Measurements from ENCODE around the gene TAF9B. TPM values are rescaled to one million over a fixed set of nuclear protein-coding genes. Genes with fewer than 3 reads are reported as not detected.
A peak's percentile ranks its signal among the peaks of the same experiment; 100 is the strongest.

TAF9B gene
- total and polyA plus RNA-seq, 8 donors: 7.2 to 13.2 (median 9.0) TPM

DNA sequence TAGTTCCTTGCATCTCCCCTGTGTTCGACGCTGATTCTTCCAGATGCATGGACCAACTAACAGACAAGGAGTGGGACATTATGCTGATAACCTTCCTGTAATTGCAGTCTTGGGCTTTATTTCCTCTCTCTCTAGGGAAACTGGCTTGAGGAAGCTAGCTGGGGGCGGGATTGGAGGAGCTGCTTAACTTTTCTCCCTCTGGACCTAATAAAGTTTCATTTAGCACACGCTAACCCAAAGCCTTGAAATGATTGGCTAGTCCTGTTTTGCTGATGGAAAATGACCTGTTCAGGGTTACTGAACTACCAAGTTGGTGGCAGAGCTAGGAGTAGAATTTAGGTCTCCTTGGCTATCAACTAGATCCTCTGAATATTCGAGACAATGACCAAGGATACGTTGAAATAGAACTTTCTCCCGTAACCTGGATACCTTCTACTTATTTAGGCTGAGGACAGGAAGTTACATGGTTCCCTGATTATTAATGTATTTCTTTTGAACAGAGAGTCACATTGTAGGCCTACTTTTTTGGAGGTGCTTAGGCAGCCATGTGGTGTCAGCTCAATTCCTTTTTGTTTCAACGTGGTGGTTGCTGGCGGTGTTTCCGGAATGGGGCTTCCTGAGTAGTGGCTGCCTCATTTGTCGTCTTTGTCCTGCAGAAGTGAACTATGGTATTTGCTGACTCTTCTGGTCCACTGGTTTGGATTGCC is 33.4 kb downstream of the TAF9B start:
- no peaks in the 10 kb centered on the region for H3K27me3 ChIP-seq
- ATAC-seq: no peak
- peak overlapping the region in 2 of 4 donors; percentile 55 to 64 for H3K4me3 ChIP-seq
- no peaks in the 10 kb centered on the region for H3K36me3 ChIP-seq
- H3K4me1 ChIP-seq: peaks cover 0 to 14% (median 5%) of the 10 kb centered on the region in 3 donors
- FAIRE-seq: no peak
- no peak for DNase-seq
- TF ChIP-seq, protein P1, sequence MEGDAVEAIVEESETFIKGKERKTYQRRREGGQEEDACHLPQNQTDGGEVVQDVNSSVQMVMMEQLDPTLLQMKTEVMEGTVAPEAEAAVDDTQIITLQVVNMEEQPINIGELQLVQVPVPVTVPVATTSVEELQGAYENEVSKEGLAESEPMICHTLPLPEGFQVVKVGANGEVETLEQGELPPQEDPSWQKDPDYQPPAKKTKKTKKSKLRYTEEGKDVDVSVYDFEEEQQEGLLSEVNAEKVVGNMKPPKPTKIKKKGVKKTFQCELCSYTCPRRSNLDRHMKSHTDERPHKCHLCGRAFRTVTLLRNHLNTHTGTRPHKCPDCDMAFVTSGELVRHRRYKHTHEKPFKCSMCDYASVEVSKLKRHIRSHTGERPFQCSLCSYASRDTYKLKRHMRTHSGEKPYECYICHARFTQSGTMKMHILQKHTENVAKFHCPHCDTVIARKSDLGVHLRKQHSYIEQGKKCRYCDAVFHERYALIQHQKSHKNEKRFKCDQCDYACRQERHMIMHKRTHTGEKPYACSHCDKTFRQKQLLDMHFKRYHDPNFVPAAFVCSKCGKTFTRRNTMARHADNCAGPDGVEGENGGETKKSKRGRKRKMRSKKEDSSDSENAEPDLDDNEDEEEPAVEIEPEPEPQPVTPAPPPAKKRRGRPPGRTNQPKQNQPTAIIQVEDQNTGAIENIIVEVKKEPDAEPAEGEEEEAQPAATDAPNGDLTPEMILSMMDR (IDR thresholded peaks at IDR 0.05): no peak
- 67 to 71% methylated on average over 11 of the region's 11 CpGs for WGBS, 2 donors
- H3K27ac ChIP-seq: peak overlapping the region in 1 of 4 donors; percentile 98
- intact Hi-C loops (cut with DNase I): no loop called here
- H3K9me3 ChIP-seq: no peaks in the 10 kb centered on the region

DNA sequence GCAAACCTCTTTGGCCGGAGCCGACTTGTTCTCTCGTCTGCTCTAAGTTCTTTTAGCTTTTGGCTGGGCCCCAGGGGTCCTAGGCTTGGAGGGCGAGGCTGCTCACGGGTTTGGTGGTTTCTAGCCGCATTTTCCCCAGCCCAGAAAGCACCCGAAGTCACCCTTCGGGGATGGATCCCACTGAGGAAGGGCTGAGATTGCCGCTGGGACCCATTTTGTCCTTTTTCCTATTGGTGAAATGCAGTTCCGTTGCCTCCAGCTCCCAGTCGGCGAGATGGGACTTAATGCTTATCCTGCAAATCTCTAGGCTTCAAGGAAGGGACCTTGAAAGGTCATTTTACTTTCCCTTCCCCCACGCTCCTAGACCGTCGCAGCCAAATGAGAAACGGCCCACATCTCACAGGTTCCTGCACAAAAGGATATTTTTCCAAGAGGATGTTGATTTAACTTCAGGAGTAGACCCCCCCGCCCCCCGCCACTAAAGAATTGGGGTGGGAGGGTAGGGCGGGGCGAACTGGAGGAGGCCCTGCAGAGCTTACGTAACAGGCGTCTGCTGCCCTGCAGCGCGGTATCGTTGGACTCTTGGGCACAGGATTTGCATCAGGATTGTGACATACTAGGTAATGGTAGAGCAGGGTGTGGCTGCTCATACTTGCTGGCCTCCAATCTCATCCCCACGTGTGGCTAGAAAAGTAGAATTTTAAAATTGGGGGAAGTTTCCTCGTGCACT is 34.8 kb downstream of the TAF9B start:
- TF ChIP-seq, protein P1 (IDR thresholded peaks at IDR 0.05): no peak
- no peak for FAIRE-seq
- Histone ChIP-seq H3K9me3 (no peaks in the 10 kb centered on the region), H3K27me3 (peaks cover 0 to 10% (median 0%) of the 10 kb centered on the region in 4 donors), H3K4me1 (peaks cover 0 to 14% (median 5%) of the 10 kb centered on the region in 3 donors), H3K27ac (peak overlapping the region; percentile 62 to 98 (median 82)), H3K36me3 (no peaks in the 10 kb centered on the region), H3K4me3 (peak overlapping the region; percentile 24 to 69 (median 60))
- peak in 5 of 6 donors; percentile 36 to 59 (median 44) for DNase-seq
- ATAC-seq: peak; percentile 61 to 70 (median 64)
- 0 to 27% methylated on average over 27 of the region's 27 CpGs for WGBS, 2 donors
- intact Hi-C loops (cut with DNase I): no loop called here

DNA sequence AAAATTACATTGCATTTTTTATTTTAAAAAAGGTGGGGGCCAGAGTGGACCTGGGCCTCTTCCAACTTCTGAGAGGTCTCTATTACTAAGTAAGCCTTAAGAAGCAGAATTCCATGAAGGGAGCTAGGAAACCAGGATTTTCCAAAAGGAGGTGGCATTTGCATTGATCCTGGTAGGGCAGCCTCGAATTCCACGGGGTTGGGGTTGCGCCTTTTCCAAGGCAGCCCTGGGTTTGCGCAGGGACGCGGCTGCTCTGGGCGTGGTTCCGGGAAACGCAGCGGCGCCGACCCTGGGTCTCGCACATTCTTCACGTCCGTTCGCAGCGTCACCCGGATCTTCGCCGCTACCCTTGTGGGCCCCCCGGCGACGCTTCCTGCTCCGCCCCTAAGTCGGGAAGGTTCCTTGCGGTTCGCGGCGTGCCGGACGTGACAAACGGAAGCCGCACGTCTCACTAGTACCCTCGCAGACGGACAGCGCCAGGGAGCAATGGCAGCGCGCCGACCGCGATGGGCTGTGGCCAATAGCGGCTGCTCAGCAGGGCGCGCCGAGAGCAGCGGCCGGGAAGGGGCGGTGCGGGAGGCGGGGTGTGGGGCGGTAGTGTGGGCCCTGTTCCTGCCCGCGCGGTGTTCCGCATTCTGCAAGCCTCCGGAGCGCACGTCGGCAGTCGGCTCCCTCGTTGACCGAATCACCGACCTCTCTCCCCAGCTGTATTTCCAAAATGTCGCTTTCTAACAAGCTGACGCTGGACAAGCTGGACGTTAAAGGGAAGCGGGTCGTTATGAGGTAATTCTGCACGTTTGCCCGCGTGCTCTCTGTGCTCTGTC is 35.6 kb downstream of the TAF9B start, which contains the start of gene PGK1:
Gene PGK1 (plus strand): TSS at position 626 of the 824 bp plus-strand sequence. CDS start 93 bp downstream, at position 719.
- Histone ChIP-seq H3K27me3 (peaks cover 0 to 10% (median 0%) of the 10 kb centered on the region in 4 donors), H3K4me1 (peaks cover 0 to 14% (median 5%) of the 10 kb centered on the region in 3 donors), H3K27ac (peak within 1 kb of the TSS; percentile 62 to 98 (median 82)), H3K9me3 (no peaks in the 10 kb centered on the region), H3K36me3 (no peaks in the 10 kb centered on the region), H3K4me3 (peak within 1 kb of the TSS; percentile 24 to 69 (median 60))
- ATAC-seq (peak; percentile 96 to 97 (median 96)), FAIRE-seq (peak; percentile 75), DNase-seq (peak; percentile 93 to 97 (median 95))
- intact Hi-C loops (cut with DNase I): no loop called here
- 0 to 28% methylated on average over 70 to 72 of the region's 72 CpGs for WGBS, 2 donors
- TF ChIP-seq, protein P1 (IDR thresholded peaks at IDR 0.05): no peak

DNA sequence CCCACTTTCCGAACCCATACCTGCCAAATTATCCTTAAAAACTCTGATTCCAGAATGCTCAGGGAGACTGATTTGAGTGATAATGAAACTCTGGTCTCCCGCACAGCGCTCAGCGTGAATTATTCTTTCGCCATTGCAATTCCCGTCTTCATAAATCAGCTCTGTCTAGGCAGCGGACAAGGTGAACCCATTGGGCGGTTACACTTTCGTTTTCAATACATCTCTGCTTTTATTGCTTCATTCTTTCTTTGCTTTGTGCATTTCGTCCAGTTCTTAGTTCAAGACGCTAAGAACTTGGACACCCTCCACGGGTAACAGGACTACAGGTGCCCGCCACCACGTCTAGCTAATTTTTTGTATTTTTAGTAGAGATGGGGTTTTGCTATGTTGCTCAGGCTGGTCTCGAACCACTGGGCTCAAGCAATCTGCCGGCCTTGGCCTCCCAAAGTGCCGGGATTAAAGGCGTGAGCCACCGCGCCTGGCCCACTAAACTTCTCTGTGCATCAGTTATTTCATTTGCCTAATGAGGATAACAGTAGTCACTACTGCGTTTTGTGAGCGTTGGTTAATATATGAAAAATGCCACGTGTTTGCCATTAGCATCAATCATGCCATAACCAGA is 36.3 kb downstream of the TAF9B start:
- H3K36me3 ChIP-seq: no peaks in the 10 kb centered on the region
- H3K27ac ChIP-seq: peak overlapping the region; percentile 62 to 98 (median 82)
- ATAC-seq: no peak
- H3K27me3 ChIP-seq: peaks cover 0 to 10% (median 0%) of the 10 kb centered on the region in 4 donors
- peaks cover 0 to 11% (median 5%) of the 10 kb centered on the region in 3 donors for H3K4me1 ChIP-seq
- peak overlapping the region in 3 of 4 donors; percentile 13 to 64 (median 55) for H3K4me3 ChIP-seq
- intact Hi-C loops (cut with DNase I): no loop called here
- no peak for FAIRE-seq
- TF ChIP-seq, protein P1 (IDR thresholded peaks at IDR 0.05): no peak
- no peak for DNase-seq
- no peaks in the 10 kb centered on the region for H3K9me3 ChIP-seq
- 78 to 79% methylated on average over 23 of the region's 23 CpGs for WGBS, 2 donors

Measured in pancreas (tissue), 10 donors.